ENCODE data around the gene HRK. TPM values are rescaled to one million over a fixed set of nuclear protein-coding genes. Genes with fewer than 3 reads are reported as not detected.

The HRK gene
- total RNA-seq, 1 experiment from 2014 or later, result 3.5 TPM

GRCh38 chr12:116818948-116819832 is 62.1 kb downstream of the HRK start:
- ChIA-PET CTCF (no interaction called here), POLR2A (no interaction called here)
- DNase-seq (ENCODE audit: low spot score) (peak; percentile 89), ATAC-seq (peak; percentile 90)
- no peaks in the 10 kb centered on the region for H3K36me3 Mint-ChIP-seq
- no peaks in the 10 kb centered on the region for H3K9me3 Mint-ChIP-seq
- H3K27ac Mint-ChIP-seq, result peak overlapping the region; percentile 99
- no peaks in the 10 kb centered on the region for H3K27me3 Mint-ChIP-seq (ENCODE audit: low read depth)
- peak; percentile 97 for TF ChIP-seq CREM (CRISPR knock-in tag; IDR thresholded peaks at IDR 0.05)
- no peak for TF ChIP-seq ZNF232 (CRISPR knock-in tag; IDR thresholded peaks at IDR 0.05)
- 0 out of 2 replicates have a peak, but pooled peaks have one; percentile 49 for TF ChIP-seq JUN (CRISPR knock-in tag; IDR thresholded peaks at IDR 0.05)
- 0 out of 2 replicates have a peak, but pooled peaks have one; percentile 70 for TF ChIP-seq E2F5 (CRISPR knock-in tag; IDR thresholded peaks at IDR 0.05)
- peak; percentile 61; the same call in 1 of the 2 replicates for TF ChIP-seq FOXP1 (CRISPR knock-in tag; IDR thresholded peaks at IDR 0.05; ENCODE audit: borderline replicate concordance)
- TF ChIP-seq FOXK1 (CRISPR knock-in tag; IDR thresholded peaks at IDR 0.05), result 0 out of 2 replicates have a peak, but pooled peaks have one; percentile 29
- 0 out of 2 replicates have a peak, but pooled peaks have one; percentile 34 for TF ChIP-seq TP53 (CRISPR knock-in tag; IDR thresholded peaks at IDR 0.05)
- no peak for TF ChIP-seq GRHL2 (CRISPR knock-in tag; IDR thresholded peaks at IDR 0.05; ENCODE audit: insufficient replicate concordance, severe bottlenecking)
- no peak for TF ChIP-seq RELA (CRISPR knock-in tag; IDR thresholded peaks at IDR 0.05; ENCODE audit: borderline replicate concordance)
- peak; percentile 20; the same call in 1 of the 2 replicates for TF ChIP-seq MAX (CRISPR knock-in tag; IDR thresholded peaks at IDR 0.05)
- TF ChIP-seq E2F4 (CRISPR knock-in tag; IDR thresholded peaks at IDR 0.05; ENCODE audit: borderline replicate concordance, low read depth), result peak; percentile 55; the same call in 1 of the 2 replicates
- TF ChIP-seq ARID4B (CRISPR knock-in tag; IDR thresholded peaks at IDR 0.05; ENCODE audit: borderline replicate concordance), result peak; percentile 56; the same call in 1 of the 2 replicates
- no peak for TF ChIP-seq EMX1 (CRISPR knock-in tag; IDR thresholded peaks at IDR 0.05)
- TF ChIP-seq USF2 (CRISPR knock-in tag; IDR thresholded peaks at IDR 0.05), result 0 out of 2 replicates have a peak, but pooled peaks have one; percentile 39
- TF ChIP-seq SP1 (CRISPR knock-in tag; conservative IDR thresholded peaks at IDR 0.05), result peak; percentile 88
- H3K4me3 Mint-ChIP-seq, result peak overlapping the region; percentile 96
- peaks cover 18% of the 10 kb centered on the region for H3K4me1 Mint-ChIP-seq

GRCh38 chr12:116818341-116818856 is 62.8 kb downstream of the HRK start:
- H3K4me1 Mint-ChIP-seq, result peaks cover 18% of the 10 kb centered on the region
- no peak for ATAC-seq
- no peak for DNase-seq (ENCODE audit: low spot score)
- CTCF ChIA-PET, result interaction anchor here (0.6 kb wide), 1 partner anchor 268 kb away, joined by 3 read pairs; no protein-coding TSS in a partner anchor
- H3K27ac Mint-ChIP-seq, result peak overlapping the region; percentile 99
- H3K9me3 Mint-ChIP-seq, result no peaks in the 10 kb centered on the region
- POLR2A ChIA-PET, result no interaction called here
- peak overlapping the region; percentile 96 for H3K4me3 Mint-ChIP-seq
- no peaks in the 10 kb centered on the region for H3K27me3 Mint-ChIP-seq (ENCODE audit: low read depth)
- no peaks in the 10 kb centered on the region for H3K36me3 Mint-ChIP-seq
- TF ChIP-seq NR1H2 (CRISPR knock-in tag; IDR thresholded peaks at IDR 0.05), result no peak
- TF ChIP-seq ERG (CRISPR knock-in tag; IDR thresholded peaks at IDR 0.05), result no peak
- TF ChIP-seq ELF4 (CRISPR knock-in tag; IDR thresholded peaks at IDR 0.05; ENCODE audit: low read depth), result no peak
- no peak for TF ChIP-seq ARID4B (CRISPR knock-in tag; IDR thresholded peaks at IDR 0.05; ENCODE audit: borderline replicate concordance)
- no peak for TF ChIP-seq IRF2 (CRISPR knock-in tag; IDR thresholded peaks at IDR 0.05; ENCODE audit: borderline replicate concordance, low read depth)
